Breast epithelium (tissue), 4 donors: ENCODE results near the gene RPP25. TPM values are rescaled to one million over a fixed set of nuclear protein-coding genes. Genes with fewer than 3 reads are reported as not detected.

Source experiments
- DNase-seq, 2 donors: peaks; one replicate each; pipeline ENCODE4 v3.0.0-alpha.2; 2019; ENCODE audit warnings: low spot score in 2 of 2
- H3K27ac ChIP-seq, 2 donors: fragments of 200-600 bp; sonication (generic) in 1 of 2; one replicate each; pipeline ENCODE4 v1.5.1; 2016 to 2019; ENCODE audit warnings: mild to moderate bottlenecking in 1 of 2
- H3K27me3 ChIP-seq, 2 donors: fragments of 200-600 bp; sonication (generic) in 1 of 2; one replicate each; pipeline versions ENCODE4 v1.5.1 to v1.6.0; 2017 to 2019; ENCODE audit warnings: control low read depth in 1 of 2, mild to moderate bottlenecking in 1 of 2
- H3K36me3 ChIP-seq: fragments of 200-600 bp; one replicate; pipeline ENCODE4 v1.5.1; 2019
- H3K4me1 ChIP-seq, 2 donors: fragments of 200-600 bp; sonication (generic); one replicate each; pipeline ENCODE4 v1.5.1; 2016 to 2019; ENCODE audit warnings: control low read depth in 1 of 2
- H3K4me3 ChIP-seq, 3 donors: fragments of 200-600 bp; sonication (generic); 1 replicate in 2 of 3; 2 replicates in 1 of 3; pipeline ENCODE4 v1.5.1; 2016 to 2019; ENCODE audit warnings: mild to moderate bottlenecking in 3 of 3, moderate library complexity in 2 of 3
- H3K9me3 ChIP-seq, 2 donors: fragments of 200-600 bp; sonication (generic) in 1 of 2; one replicate each; pipeline ENCODE4 v1.5.1; 2016 to 2019; ENCODE audit warnings: control low read depth in 1 of 2
- POLR2A ChIP-seq: fragments of 450-650 bp; IDR thresholded peaks from one replicate; pipeline ENCODE4 v1.6.1; 2016; ENCODE audit warnings: antibody characterized with exemption, mild to moderate bottlenecking, moderate library complexity
- POLR2AphosphoS5 ChIP-seq, 3 donors: sonication (generic); formaldehyde crosslinking; IDR thresholded peaks; one replicate each; pipeline ENCODE4 v1.6.1; 2017; ENCODE audit warnings: antibody characterized with exemption in 3 of 3
- intact Hi-C: fragments of 100-400 bp; cut with DNase I; formaldehyde crosslinking; loops from one replicate; pipeline ENCODE4 v1.15.1; 2023; ENCODE audit warnings: low total_unique reads
- total RNA-seq, 3 donors: library from RNA; depleted of rRNA; stranded (reverse); fragments of >200 nt; gene quantifications; one replicate each; pipeline ENCODE4 v1.1.0, GENCODE V29; 2016
- TF ChIP-seq, protein P1 (sequence below), 3 donors: fragments of 450-650 bp; IDR thresholded peaks; one replicate each; pipeline ENCODE4 v1.5.1; 2016 to 2017; ENCODE audit warnings: antibody characterized with exemption in 3 of 3, mild to moderate bottlenecking in 3 of 3, moderate library complexity in 3 of 3

Gene RPP25
- total RNA-seq, 3 donors from 2014 or later, result 7.6 to 17.1 (median 13.1) TPM

GRCh38 chr15:74957476-74958035 is 984 bp upstream of the RPP25 start:
- intact Hi-C loops, result loop anchor here (10.0 kb wide), 1 partner anchor 183 kb away; no protein-coding TSS in a partner anchor
- Histone ChIP-seq H3K4me3 (peak overlapping the region; percentile 61 to 86 (median 70)), H3K4me1 (peaks cover 4 to 10% of the 10 kb centered on the region in 2 donors), H3K9me3 (no peaks in the 10 kb centered on the region), H3K27me3 (no peaks in the 10 kb centered on the region), H3K27ac (peak overlapping the region; percentile 73 to 90), H3K36me3 (no peaks in the 10 kb centered on the region)
- TF ChIP-seq POLR2A (no peak), POLR2AphosphoS5 (IDR thresholded peaks at IDR 0.05) (no peak)
- TF ChIP-seq, protein P1, sequence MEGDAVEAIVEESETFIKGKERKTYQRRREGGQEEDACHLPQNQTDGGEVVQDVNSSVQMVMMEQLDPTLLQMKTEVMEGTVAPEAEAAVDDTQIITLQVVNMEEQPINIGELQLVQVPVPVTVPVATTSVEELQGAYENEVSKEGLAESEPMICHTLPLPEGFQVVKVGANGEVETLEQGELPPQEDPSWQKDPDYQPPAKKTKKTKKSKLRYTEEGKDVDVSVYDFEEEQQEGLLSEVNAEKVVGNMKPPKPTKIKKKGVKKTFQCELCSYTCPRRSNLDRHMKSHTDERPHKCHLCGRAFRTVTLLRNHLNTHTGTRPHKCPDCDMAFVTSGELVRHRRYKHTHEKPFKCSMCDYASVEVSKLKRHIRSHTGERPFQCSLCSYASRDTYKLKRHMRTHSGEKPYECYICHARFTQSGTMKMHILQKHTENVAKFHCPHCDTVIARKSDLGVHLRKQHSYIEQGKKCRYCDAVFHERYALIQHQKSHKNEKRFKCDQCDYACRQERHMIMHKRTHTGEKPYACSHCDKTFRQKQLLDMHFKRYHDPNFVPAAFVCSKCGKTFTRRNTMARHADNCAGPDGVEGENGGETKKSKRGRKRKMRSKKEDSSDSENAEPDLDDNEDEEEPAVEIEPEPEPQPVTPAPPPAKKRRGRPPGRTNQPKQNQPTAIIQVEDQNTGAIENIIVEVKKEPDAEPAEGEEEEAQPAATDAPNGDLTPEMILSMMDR (IDR thresholded peaks at IDR 0.05), result no peak
- no peak for DNase-seq

GRCh38 chr15:74955796-74956647 is 550 bp downstream of the RPP25 start:
- intact Hi-C loops, result loop anchor here (10.0 kb wide), 1 partner anchor 181 kb away; no protein-coding TSS in a partner anchor
- Histone ChIP-seq H3K9me3 (no peaks in the 10 kb centered on the region), H3K4me3 (peak overlapping the region; percentile 61 to 86 (median 70)), H3K4me1 (peaks cover 4 to 10% of the 10 kb centered on the region in 2 donors), H3K36me3 (no peaks in the 10 kb centered on the region), H3K27ac (peak overlapping the region; percentile 73 to 90), H3K27me3 (no peaks in the 10 kb centered on the region)
- peak; percentile 35 to 68 for DNase-seq
- TF ChIP-seq POLR2AphosphoS5 (IDR thresholded peaks at IDR 0.05) (peak in 1 of 3 donors; percentile 51), POLR2A (no peak)
- TF ChIP-seq, protein P1 (IDR thresholded peaks at IDR 0.05), result peak in 2 of 3 donors; percentile 29 to 33

DNA sequence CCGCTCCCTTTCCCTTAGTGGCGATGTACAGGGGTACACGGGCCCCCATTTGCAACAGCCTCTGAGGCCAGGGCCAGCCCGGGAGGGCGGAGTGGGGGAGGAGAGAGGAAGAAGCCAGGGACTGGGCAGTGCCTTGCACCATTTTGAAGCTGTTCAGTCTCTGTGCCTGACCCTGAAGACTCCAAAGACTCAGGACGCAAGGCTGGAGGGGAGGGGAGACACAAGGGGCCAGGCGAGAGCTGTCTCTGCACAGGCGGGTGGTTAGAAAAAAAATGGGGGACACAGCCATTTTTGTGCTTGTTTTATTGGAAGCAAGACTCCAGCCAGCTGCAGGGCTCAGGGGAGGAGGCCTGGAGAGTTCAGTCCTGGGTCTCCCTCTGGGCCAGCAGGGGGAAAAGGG is 1.6 kb downstream of the RPP25 start:
- no peak for DNase-seq
- Histone ChIP-seq H3K36me3 (no peaks in the 10 kb centered on the region), H3K4me1 (peaks cover 4 to 10% of the 10 kb centered on the region in 2 donors), H3K9me3 (no peaks in the 10 kb centered on the region), H3K27me3 (no peaks in the 10 kb centered on the region), H3K27ac (peak overlapping the region in 1 of 2 donors; percentile 90), H3K4me3 (peak overlapping the region in 2 of 3 donors; percentile 61 to 86)
- TF ChIP-seq POLR2AphosphoS5 (IDR thresholded peaks at IDR 0.05) (no peak), POLR2A (no peak)
- TF ChIP-seq, protein P1 (IDR thresholded peaks at IDR 0.05), result no peak
- intact Hi-C loops, result loop anchor here (10.0 kb wide), 1 partner anchor 180 kb away; no protein-coding TSS in a partner anchor

- Histone ChIP-seq H3K4me1 (peaks cover 4 to 10% of the 10 kb centered on the region in 2 donors), H3K27me3 (no peaks in the 10 kb centered on the region), H3K36me3 (no peaks in the 10 kb centered on the region), H3K4me3 (peak overlapping the region in 2 of 3 donors; percentile 61 to 86), H3K27ac (peak overlapping the region in 1 of 2 donors; percentile 19), H3K9me3 (no peaks in the 10 kb centered on the region)
- no peak for DNase-seq
- TF ChIP-seq POLR2AphosphoS5 (IDR thresholded peaks at IDR 0.05) (no peak), POLR2A (no peak)
- TF ChIP-seq, protein P1 (IDR thresholded peaks at IDR 0.05), result no peak
- intact Hi-C loops, result loop anchor here (10.0 kb wide), 1 partner anchor 180 kb away; no protein-coding TSS in a partner anchor
Observed at GRCh38 chr15:74954515-74954914, 2.1 kb downstream of the RPP25 start.
